ENCODE data around the gene ATP1B1.
A peak's percentile ranks its signal among the peaks of the same experiment; 100 is the strongest.

ATP1B1 gene

DNA sequence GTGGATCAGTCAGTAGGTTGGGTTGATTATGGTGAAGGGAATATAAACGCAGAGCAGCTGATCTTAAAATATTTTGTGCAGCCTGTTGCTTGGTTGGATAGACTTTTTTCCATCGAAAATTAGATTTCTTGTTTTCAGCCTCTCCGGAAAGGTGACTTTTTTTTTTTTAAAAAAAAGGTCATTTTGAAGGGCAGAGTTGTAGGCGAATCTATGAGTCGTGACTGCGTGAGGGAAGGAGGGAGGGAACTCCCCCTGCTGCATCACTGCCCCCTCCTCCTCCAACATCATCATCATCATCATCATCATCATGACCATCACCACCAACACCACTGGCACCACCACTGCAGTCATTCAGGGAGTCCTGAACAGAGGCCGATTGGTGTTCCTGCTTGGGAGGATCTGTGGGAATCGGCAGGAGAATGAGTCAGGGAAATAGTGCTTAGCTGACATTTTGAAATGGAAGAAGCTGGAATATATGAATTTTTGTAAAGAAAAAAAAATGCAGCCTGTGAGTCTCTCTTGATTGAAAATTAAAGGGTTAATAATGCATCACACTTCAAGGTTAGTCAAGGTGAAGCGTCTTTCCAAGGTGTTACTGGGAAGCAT is 1.2 kb downstream of the ATP1B1 start:
- peak overlapping the region; percentile 89 for H3K4me3 ChIP-seq (ENCODE audit: low read depth, low read length)
- H3K9me3 ChIP-seq (ENCODE audit: control insufficient read depth, insufficient read depth, low read depth, low read length): no peaks in the 10 kb centered on the region
- CTCF ChIA-PET: interaction anchor here (0.6 to 1.0 kb wide), 8 partner anchors 34 to 1626 kb away, joined by 3 to 6 read pairs (median 4); no protein-coding TSS in a partner anchor
- H3K36me3 ChIP-seq (ENCODE audit: control insufficient read depth in 2 of 2, insufficient read depth in 1 of 2, low read length in 2 of 2): peaks cover 12 to 16% of the 10 kb centered on the region in 2 experiments
- no peak overlapping the region; the same call in 1 of the 2 replicates for H3K27ac ChIP-seq (ENCODE audit: extremely low read depth, low read depth, low read length)
- no peak for TF ChIP-seq ZNF510 (tag by site-specific recombination; IDR thresholded peaks at IDR 0.05; ENCODE audit: insufficient replicate concordance)
- TF ChIP-seq, protein P1, sequence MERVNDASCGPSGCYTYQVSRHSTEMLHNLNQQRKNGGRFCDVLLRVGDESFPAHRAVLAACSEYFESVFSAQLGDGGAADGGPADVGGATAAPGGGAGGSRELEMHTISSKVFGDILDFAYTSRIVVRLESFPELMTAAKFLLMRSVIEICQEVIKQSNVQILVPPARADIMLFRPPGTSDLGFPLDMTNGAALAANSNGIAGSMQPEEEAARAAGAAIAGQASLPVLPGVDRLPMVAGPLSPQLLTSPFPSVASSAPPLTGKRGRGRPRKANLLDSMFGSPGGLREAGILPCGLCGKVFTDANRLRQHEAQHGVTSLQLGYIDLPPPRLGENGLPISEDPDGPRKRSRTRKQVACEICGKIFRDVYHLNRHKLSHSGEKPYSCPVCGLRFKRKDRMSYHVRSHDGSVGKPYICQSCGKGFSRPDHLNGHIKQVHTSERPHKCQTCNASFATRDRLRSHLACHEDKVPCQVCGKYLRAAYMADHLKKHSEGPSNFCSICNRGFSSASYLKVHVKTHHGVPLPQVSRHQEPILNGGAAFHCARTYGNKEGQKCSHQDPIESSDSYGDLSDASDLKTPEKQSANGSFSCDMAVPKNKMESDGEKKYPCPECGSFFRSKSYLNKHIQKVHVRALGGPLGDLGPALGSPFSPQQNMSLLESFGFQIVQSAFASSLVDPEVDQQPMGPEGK (tag by site-specific recombination; IDR thresholded peaks at IDR 0.05): 0 out of 2 replicates have a peak, but pooled peaks have one; percentile 14
- TF ChIP-seq ZNF585B (tag by site-specific recombination; IDR thresholded peaks at IDR 0.05): no peak
- TF ChIP-seq, protein P2, sequence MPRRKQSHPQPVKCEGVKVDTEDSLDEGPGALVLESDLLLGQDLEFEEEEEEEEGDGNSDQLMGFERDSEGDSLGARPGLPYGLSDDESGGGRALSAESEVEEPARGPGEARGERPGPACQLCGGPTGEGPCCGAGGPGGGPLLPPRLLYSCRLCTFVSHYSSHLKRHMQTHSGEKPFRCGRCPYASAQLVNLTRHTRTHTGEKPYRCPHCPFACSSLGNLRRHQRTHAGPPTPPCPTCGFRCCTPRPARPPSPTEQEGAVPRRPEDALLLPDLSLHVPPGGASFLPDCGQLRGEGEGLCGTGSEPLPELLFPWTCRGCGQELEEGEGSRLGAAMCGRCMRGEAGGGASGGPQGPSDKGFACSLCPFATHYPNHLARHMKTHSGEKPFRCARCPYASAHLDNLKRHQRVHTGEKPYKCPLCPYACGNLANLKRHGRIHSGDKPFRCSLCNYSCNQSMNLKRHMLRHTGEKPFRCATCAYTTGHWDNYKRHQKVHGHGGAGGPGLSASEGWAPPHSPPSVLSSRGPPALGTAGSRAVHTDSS (tag by site-specific recombination; IDR thresholded peaks at IDR 0.05): peak; percentile 96
- peak; percentile 55; the same call in 1 of the 2 replicates for TF ChIP-seq EGR2 (tag by site-specific recombination; IDR thresholded peaks at IDR 0.05; ENCODE audit: low read depth)
- TF ChIP-seq, protein P3, sequence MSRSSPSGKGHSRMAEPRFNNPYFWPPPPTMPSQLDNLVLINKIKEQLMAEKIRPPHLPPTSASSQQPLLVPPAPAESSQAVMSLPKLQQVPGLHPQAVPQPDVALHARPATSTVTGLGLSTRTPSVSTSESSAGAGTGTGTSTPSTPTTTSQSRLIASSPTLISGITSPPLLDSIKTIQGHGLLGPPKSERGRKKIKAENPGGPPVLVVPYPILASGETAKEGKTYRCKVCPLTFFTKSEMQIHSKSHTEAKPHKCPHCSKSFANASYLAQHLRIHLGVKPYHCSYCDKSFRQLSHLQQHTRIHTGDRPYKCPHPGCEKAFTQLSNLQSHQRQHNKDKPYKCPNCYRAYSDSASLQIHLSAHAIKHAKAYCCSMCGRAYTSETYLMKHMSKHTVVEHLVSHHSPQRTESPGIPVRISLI (tag by site-specific recombination; IDR thresholded peaks at IDR 0.05): peak; percentile 88
- no peak for TF ChIP-seq ZNF747 (tag by site-specific recombination; IDR thresholded peaks at IDR 0.05)
- TF ChIP-seq ZNF660 (tag by site-specific recombination; IDR thresholded peaks at IDR 0.05): no peak
- no peak for TF ChIP-seq ZNF837 (tag by site-specific recombination; IDR thresholded peaks at IDR 0.05)
- TF ChIP-seq ZNF239 (tag by site-specific recombination; IDR thresholded peaks at IDR 0.05): no peak
- TF ChIP-seq ZFHX2 (tag by site-specific recombination; conservative IDR thresholded peaks at IDR 0.05): peak; percentile 42
- TF ChIP-seq, protein P4, sequence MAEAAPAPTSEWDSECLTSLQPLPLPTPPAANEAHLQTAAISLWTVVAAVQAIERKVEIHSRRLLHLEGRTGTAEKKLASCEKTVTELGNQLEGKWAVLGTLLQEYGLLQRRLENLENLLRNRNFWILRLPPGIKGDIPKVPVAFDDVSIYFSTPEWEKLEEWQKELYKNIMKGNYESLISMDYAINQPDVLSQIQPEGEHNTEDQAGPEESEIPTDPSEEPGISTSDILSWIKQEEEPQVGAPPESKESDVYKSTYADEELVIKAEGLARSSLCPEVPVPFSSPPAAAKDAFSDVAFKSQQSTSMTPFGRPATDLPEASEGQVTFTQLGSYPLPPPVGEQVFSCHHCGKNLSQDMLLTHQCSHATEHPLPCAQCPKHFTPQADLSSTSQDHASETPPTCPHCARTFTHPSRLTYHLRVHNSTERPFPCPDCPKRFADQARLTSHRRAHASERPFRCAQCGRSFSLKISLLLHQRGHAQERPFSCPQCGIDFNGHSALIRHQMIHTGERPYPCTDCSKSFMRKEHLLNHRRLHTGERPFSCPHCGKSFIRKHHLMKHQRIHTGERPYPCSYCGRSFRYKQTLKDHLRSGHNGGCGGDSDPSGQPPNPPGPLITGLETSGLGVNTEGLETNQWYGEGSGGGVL (tag by site-specific recombination; IDR thresholded peaks at IDR 0.05): peak; percentile 46; the same call in 1 of the 2 replicates
- TF ChIP-seq ZNF133 (tag by site-specific recombination; IDR thresholded peaks at IDR 0.05): no peak
- peak; percentile 65; the same call in 1 of the 2 replicates for TF ChIP-seq SCRT2 (tag by site-specific recombination; IDR thresholded peaks at IDR 0.05)
- TF ChIP-seq, protein P5, sequence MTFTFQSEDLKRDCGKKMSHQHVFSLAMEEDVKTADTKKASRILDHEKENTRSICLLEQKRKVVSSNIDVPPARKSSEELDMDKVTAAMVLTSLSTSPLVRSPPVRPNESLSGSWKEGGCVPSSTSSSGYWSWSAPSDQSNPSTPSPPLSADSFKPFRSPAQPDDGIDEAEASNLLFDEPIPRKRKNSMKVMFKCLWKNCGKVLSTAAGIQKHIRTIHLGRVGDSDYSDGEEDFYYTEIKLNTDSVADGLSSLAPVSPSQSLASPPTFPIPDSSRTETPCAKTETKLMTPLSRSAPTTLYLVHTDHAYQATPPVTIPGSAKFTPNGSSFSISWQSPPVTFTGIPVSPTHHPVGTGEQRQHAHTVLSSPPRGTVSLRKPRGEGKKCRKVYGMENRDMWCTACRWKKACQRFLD (tag by site-specific recombination; IDR thresholded peaks at IDR 0.05): no peak
- peak; percentile 20; the same call in 1 of the 2 replicates for TF ChIP-seq ZNF335 (tag by site-specific recombination; conservative IDR thresholded peaks at IDR 0.05)
- no peak for TF ChIP-seq TRIM28 (IDR thresholded peaks at IDR 0.05; ENCODE audit: borderline replicate concordance, low read length)
- TF ChIP-seq ZNF621 (tag by site-specific recombination; IDR thresholded peaks at IDR 0.05): no peak
- no peak for TF ChIP-seq ZNF16 (tag by site-specific recombination; IDR thresholded peaks at IDR 0.05; ENCODE audit: low read depth)
- peaks cover 32% of the 10 kb centered on the region for H3K4me1 ChIP-seq (ENCODE audit: control insufficient read depth, insufficient read depth, low read length)
- POLR2A ChIA-PET: interaction anchor here (1.5 to 2.6 kb wide), 2 partner anchors 11 to 398 kb away, joined by 3 to 13 read pairs; no protein-coding TSS in a partner anchor
